Measurements from ENCODE around the gene PLK5.

The PLK5 gene

GRCh38 chr19:1558552-1558951 is 34.7 kb downstream of the PLK5 start:
- TF ChIP-seq CTCF (IDR thresholded peaks at IDR 0.05; ENCODE audit: low read depth, low read length): no peak
- H3K4me3 ChIP-seq (ENCODE audit: low read depth, low read length): no peak overlapping the region

GRCh38 chr19:1560286-1560882 is 36.5 kb downstream of the PLK5 start:
- no peak for TF ChIP-seq CTCF (IDR thresholded peaks at IDR 0.05; ENCODE audit: low read depth, low read length)
- H3K4me3 ChIP-seq (ENCODE audit: low read depth, low read length): no peak overlapping the region

- TF ChIP-seq CTCF (IDR thresholded peaks at IDR 0.05; ENCODE audit: low read depth, low read length): no peak
These were observed 37.5 kb downstream of the PLK5 start for GRCh38 chr19:1561236-1561842.

GRCh38 chr19:1563251-1563650 is 39.4 kb downstream of the PLK5 start:
- H3K4me3 ChIP-seq (ENCODE audit: low read depth, low read length): no peak overlapping the region
- TF ChIP-seq CTCF (IDR thresholded peaks at IDR 0.05; ENCODE audit: low read depth, low read length): no peak

More at GRCh38 chr19:1561236-1561842, 37.5 kb downstream of the PLK5 start:
- no peak overlapping the region for H3K4me3 ChIP-seq (ENCODE audit: low read depth, low read length)

GRCh38 chr19:1566392-1567115 is 42.7 kb downstream of the PLK5 start:
- no peak for TF ChIP-seq CTCF (IDR thresholded peaks at IDR 0.05; ENCODE audit: low read depth, low read length)
- peak overlapping the region; percentile 63 for H3K4me3 ChIP-seq (ENCODE audit: low read depth, low read length)

- H3K4me3 ChIP-seq (ENCODE audit: low read depth, low read length): peak overlapping the region; percentile 63
- no peak for TF ChIP-seq CTCF (IDR thresholded peaks at IDR 0.05; ENCODE audit: low read depth, low read length)
These were observed 43.4 kb downstream of the PLK5 start for GRCh38 chr19:1567116-1567847.
